Measurements from ENCODE around the gene HIC1.
A peak's percentile ranks its signal among the peaks of the same experiment; 100 is the strongest.

DNA sequence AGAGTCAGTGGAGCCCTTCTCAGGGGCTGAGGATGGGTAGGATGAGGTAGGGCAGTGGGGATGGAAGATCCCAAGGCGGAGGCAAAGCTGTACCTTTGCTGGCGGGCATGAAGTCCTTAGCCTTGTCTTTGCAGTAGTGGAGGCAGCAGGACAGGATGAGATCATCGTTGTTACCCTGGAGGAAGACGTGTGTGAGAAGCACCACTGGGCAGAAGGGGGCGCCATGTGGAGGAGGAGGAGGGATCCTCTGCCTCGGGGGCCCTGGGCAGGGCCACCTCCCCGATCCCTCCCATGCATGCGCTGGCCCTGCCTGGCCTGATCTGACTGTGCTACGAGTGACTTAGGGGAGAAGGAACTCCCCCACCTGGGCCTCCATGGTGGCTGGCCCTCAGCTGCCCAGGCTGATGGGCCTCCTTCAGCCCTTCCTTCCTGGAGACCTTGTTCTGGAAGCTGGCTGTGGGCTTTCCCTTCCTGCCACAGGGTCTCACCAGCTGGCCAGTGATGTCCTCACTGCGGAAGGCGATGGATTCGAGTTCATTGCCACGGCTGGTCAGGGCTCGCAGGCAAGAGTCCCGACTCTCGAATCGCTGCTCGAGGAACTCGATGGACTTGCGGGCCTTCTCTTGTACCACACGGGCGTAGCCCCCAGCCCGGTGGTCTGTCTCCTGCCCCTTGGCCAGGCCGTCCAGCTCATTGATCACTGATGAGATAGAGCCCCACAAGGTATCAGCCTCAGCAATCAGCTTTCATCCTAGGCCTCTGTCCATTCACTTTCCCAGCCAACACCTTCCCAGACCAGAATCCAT is 10.3 kb downstream of the HIC1 start:
- TF ChIP-seq, protein P1, sequence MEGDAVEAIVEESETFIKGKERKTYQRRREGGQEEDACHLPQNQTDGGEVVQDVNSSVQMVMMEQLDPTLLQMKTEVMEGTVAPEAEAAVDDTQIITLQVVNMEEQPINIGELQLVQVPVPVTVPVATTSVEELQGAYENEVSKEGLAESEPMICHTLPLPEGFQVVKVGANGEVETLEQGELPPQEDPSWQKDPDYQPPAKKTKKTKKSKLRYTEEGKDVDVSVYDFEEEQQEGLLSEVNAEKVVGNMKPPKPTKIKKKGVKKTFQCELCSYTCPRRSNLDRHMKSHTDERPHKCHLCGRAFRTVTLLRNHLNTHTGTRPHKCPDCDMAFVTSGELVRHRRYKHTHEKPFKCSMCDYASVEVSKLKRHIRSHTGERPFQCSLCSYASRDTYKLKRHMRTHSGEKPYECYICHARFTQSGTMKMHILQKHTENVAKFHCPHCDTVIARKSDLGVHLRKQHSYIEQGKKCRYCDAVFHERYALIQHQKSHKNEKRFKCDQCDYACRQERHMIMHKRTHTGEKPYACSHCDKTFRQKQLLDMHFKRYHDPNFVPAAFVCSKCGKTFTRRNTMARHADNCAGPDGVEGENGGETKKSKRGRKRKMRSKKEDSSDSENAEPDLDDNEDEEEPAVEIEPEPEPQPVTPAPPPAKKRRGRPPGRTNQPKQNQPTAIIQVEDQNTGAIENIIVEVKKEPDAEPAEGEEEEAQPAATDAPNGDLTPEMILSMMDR (conservative IDR thresholded peaks at IDR 0.05 in 1 of 2, IDR thresholded peaks at IDR 0.05 in 1 of 2; ENCODE audit: extremely low read depth in 1 of 2, insufficient read depth in 1 of 2, low read depth in 1 of 2, low read length in 2 of 2): peak; percentile 11 to 39
- TF ChIP-seq EZH2 (IDR thresholded peaks at IDR 0.05; ENCODE audit: borderline replicate concordance, low read length): no peak
